VCaP (cell line): ENCODE data around the gene IRF2BP2.

ENCODE experiments used
- H3K27ac ChIP-seq: fragments of 450-650 bp; 2 replicates; pipeline ENCODE4 v1.5.1; 2017
- CTCF ChIP-seq: fragments of 450-650 bp; conservative IDR thresholded peaks from 2 replicates; pipeline ENCODE4 v1.5.1; 2017; ENCODE audit warnings: mild to moderate bottlenecking, moderate library complexity

IRF2BP2 gene

GRCh38 chr1:234573711-234574299, 36.2 kb downstream of the IRF2BP2 start:
- TF ChIP-seq CTCF = no peak
- H3K27ac ChIP-seq = no peak overlapping the region

GRCh38 chr1:234572966-234573365, 37.0 kb downstream of the IRF2BP2 start:
- H3K27ac ChIP-seq = no peak overlapping the region
- TF ChIP-seq CTCF = no peak

- no peak overlapping the region for H3K27ac ChIP-seq
- TF ChIP-seq CTCF = no peak
Observed at GRCh38 chr1:234571702-234572101, 38.3 kb downstream of the IRF2BP2 start.

- no peak for TF ChIP-seq CTCF
- H3K27ac ChIP-seq = no peak overlapping the region
Observed at GRCh38 chr1:234570329-234571120, 39.5 kb downstream of the IRF2BP2 start.

- H3K27ac ChIP-seq = no peak overlapping the region
- no peak for TF ChIP-seq CTCF
Observed at GRCh38 chr1:234568345-234568744, 41.6 kb downstream of the IRF2BP2 start.

- TF ChIP-seq CTCF = no peak
- no peak overlapping the region for H3K27ac ChIP-seq
Observed at GRCh38 chr1:234565132-234565531, 44.8 kb downstream of the IRF2BP2 start.

GRCh38 chr1:234564035-234565029, 45.6 kb downstream of the IRF2BP2 start:
- no peak overlapping the region for H3K27ac ChIP-seq
- TF ChIP-seq CTCF = no peak
